DMS 273 (cell line): ENCODE data around the gene C9orf152.

Experiments used
- DNase-seq: peaks from one replicate; lab custom pipeline; 2025; ENCODE audit not compliant: unreplicated experiment; lab: John Stamatoyannopoulos, UW

C9orf152 gene

GRCh38 chr9:110183208-110184145 is 24.5 kb downstream of the C9orf152 start:
- peak; percentile 86 for DNase-seq

GRCh38 chr9:110180511-110181434 is 27.2 kb downstream of the C9orf152 start:
- peak; percentile 28 for DNase-seq

DNA sequence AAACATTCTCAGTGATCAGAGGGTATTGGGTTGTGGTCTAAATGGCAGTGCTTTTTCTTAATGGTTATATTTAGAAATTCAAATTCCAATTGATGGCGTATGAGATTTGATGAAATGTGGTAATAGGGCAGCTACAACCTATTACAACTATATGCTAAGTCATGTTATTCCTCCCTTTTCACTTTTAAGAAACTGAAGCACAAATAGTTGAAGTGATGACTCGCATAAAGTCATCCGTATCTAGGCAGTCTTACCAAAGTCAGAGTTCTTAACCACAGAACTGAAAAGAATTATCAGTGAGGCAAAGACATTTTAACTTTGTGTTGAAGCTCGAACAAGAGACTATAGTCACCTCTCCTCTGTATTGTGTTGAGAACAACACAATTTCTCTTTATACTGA is 28.2 kb downstream of the C9orf152 start:
- DNase-seq, result no peak

- no peak for DNase-seq
These were observed 29.7 kb downstream of the C9orf152 start for GRCh38 chr9:110178281-110178680.

GRCh38 chr9:110175275-110175968 is 32.5 kb downstream of the C9orf152 start:
- no peak for DNase-seq

GRCh38 chr9:110173322-110173642 is 34.7 kb downstream of the C9orf152 start:
- DNase-seq, result no peak

DNA sequence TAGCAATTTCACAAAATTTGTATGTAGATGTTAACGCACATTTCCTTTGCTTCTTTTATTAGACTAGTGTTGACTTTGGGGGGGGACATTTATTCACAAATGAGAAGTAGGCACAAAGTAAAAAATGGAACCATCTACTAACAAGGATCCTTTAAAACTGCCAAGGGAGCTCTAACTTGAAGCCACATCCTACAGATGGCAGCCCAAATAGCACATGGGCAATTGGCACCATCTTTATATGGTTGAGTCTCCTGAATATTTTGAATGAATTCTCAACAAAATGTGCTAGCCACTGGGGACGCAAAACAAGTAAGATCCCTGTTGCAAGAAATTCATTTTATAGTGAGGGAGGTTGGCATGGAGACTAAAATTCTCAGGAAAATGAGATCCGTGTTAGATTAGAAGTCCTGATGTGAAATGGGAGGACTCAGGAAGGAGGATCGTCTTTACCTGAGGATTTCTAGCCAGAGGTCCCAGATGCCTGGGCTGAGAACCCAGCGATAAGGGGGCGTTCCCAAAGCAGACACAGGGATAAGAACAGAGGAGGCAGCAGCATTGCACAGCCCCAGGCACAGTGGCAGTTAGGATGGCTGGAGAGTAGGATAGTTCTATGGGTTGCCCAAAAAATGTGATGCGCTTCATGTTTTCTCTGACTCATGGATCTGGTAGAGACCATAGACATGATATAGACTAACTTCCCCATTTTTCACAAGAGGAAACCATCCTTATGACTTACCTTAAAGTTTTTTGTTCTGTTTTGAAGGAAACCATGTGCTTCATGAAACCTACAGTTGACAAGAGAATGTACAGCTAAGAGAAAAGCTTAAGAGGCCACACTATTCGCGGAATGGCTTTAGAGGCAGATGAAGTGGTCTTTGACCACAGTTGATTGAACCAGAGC is 37.4 kb downstream of the C9orf152 start:
- no peak for DNase-seq

GRCh38 chr9:110168486-110168885 is 39.5 kb downstream of the C9orf152 start:
- no peak for DNase-seq

DNA sequence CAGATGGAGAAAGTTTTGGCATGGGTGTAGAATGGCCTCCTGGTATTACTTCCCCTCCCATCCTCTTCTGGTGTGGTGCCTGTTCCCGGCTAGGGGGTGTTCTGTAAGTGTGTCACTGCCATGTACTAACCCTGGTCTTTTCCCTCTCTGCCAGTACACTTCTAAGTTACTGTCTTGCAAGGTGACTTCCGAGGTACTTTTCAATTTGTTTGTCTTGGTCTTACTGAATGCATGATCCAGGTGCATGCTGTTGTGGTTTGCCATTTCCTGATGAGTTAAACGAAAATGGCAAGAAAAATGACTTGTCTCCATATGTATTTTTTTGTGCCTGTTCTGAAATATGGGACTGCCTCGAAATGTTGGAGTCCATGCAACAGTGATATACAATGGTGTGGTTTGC is 46.0 kb downstream of the C9orf152 start:
- DNase-seq, result no peak

DNA sequence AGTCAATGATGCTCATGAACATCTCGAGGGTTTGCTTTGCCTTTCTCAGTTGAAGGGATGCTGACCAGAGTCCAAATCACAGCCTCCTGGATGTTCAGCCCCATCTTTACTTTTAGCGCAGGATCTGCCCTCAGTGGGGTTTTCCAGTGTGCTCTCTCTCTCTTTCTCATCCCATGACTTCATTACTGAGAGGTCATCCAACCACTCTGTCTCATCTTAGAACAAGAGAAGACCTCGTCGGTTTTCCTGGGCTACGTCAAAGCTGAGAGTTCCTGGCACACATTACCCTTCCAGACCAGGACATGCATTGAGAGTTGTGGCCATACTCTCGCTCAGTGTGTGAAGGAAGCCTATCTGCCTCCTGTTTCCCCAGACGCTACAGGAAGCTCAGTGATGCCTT is 47.3 kb downstream of the C9orf152 start:
- no peak for DNase-seq

DNA sequence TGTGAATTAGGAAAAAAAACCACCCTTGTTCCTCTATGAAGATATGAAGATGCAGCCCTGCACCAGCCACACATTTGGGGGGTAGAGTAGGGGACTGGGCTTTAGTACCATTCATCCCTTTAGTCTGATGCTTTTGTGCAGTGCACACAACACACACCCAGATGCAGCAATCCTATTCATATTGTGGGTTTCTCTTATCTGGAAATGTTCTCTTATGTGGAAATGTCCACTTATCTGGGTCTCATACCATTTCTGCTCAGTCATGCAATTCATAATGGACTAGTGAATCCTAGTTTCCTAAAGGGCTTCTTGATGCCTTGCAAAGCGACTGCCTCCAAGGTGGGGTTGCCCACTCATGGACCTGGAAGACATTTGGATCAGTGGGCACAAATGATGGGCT is 47.8 kb downstream of the C9orf152 start:
- DNase-seq, result no peak

DNA sequence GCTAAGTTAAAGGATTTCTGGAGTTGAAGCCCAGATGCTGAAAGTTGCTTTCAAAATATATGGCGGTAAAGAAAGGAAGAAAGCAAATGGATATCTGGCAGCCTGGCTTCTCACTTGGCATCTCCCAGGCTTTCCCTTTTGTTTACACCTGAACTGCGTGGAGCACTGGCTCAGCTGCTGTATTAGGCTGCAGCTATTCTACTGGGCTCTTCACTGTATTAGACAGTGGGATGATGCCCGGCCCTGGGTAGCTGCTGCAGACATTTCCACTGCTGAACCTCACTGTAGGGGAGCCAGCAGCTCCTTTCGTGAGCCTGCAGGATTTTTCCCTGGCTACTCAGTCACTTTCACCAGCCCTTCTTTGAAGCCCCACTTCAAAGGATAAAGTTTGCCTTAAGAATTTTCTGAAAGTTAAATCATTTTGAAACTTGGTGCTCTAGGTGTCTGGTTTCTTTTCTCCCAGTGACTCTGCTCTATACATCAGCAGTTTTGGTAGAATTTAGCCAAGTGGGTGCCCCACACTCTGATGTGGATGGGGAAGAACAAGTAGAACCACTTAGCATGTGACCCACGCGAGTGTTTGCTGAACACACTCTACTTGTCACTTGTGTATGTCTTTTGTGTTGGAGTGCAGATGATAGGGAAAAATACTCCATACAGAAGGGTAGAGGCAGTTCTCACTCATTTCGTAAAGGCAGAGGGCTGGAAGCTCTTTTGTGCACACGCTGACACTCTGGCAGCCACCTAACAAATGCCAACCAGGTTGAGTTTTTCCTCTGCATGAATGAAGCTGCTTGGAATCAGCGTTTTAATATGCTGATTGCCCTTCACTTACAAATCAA is 49.9 kb downstream of the C9orf152 start:
- DNase-seq, result peak; percentile 29

GRCh38 chr9:110156902-110157301 is 51.1 kb downstream of the C9orf152 start:
- peak; percentile 11 for DNase-seq

GRCh38 chr9:110156416-110156815 is 51.5 kb downstream of the C9orf152 start:
- DNase-seq, result no peak

DNA sequence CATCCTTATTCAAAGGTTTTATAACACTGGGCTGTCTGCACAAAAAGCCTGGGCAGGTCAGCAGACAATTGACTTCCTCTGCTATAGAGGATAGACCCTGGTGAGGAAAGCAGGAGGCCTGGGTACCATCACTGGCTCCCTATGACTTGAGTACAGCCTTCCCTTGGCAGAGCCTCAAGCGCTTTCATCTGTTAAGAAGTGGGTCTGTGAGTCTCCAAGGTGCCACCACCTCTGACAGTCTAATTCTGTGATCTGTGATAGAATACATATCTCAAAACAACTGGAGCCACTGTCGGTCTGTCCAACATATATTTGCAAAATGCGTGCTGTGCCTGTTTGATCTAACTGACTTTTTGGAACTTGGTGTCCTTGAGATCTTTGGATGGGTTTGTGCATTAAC is 52.2 kb downstream of the C9orf152 start:
- no peak for DNase-seq

DNA sequence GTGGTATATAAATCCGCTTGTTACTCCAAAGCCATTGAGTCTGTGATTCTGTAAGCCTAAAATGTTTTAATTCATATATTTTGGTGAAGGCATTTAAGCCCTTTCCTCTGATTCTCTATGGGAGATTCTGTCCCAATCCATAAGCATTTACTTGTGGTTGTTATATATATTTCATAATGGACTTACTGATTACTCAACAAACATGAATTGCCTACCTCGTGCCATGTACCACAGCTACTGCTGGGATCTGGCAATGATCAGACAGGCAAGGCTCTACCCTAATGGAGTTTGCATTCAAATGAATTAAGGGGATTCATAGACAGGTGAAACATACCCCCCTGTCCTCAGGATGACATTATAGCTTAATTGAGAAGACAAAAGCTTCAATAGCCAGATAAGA is 54.5 kb downstream of the C9orf152 start:
- DNase-seq, result no peak

- peak; percentile 82 for DNase-seq
These were observed 55.1 kb downstream of the C9orf152 start for GRCh38 chr9:110152704-110153374.
